NCI-H146 treated with DMSO at 0.1 percent for 48 hours (cell line): ENCODE results near the gene CD34.

Source experiments
- DNase-seq: peaks from one replicate; lab custom pipeline; 2025; ENCODE audit not compliant: unreplicated experiment; lab: John Stamatoyannopoulos, UW

CD34 gene

DNA sequence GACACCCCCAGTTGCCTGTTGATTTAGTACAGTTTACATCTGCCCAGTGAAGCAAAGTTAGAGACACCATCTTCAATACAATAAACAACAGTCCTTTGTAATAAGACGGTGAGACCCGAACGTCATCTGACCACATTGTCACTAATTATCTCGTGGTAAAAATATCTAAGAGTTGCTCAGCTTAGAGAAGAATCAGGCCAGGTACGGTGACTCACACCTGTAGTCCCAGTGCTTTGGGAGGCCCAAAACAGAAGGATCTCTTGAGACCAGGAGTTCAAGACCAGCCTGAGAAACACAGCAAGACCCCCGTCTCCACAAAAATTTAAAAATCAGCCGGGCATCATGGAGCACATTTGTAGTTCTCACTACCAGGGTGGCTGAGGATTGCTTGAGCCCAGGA lies 53.5 kb downstream of the CD34 start:
- DNase-seq, result no peak

DNA sequence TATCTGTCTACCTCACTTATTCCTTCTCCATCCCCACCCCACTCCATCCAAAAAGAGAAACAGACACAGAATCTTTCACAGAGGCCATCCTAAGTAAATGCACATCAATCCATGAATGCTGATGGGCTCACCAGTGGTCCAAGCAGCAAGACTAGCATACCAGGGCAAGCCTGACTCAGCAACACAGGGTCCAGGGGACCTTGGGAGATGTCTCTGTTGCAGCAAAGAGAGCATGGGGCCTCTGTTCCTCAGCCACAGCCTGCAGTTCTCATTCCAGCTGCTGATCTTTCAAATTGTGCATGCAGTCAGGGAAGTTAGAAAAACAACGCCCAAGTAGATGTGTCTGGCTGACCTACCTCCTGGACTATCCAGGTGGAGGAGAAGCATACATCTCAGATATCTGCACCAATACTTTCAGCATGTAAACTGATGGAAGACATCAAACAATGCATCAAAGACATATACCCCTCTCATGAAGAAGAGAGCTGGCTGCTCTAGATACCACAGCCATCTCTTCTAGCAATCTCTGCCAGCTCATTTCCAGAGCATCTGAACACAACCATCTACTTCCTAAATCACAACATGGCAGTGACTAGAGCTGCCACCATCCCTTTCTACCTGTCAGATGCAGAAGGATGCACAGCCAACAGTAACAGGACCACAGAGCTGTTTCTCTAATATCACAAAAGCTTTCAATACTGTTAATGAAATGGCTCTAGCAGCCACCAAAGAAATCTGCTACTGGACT lies 54.5 kb downstream of the CD34 start:
- no peak for DNase-seq

DNA sequence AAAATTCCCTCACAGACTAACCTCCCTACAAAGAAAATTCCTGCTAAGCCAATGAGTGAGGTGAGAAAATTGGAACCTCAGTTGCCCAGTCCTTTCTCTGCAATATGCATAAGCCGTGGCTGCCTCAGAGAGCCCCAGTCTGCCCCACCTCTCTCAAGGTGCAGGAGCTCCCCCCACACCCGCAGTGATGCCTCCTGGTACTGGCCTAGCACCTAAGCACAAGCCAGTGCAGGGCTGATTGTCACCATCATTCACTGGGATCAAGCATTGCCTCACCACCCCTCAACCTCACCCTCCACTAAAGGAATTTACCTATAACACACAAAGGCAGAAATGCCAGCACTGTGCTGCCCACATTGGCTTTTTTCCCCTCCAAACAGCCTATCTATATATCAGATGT lies 56.9 kb downstream of the CD34 start:
- no peak for DNase-seq

DNA sequence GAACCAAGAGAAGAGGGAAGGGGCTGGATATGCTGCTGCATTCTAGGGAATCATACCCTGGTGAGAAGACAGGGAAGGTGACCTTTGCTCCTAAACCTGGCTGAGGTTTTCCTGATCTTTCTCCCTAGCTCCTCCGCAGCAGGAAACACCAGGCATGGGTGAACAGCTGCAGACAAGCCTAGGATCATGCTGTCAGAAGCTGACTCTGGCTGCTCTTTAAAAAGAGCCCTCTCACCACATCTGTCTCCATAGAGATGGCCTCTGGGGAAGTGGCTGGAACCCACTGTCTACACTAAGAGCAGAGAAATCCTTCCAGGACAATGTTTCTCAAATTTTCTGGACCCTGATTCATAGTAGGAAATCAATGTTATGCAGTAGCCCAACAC lies 57.6 kb downstream of the CD34 start:
- DNase-seq, result no peak

DNA sequence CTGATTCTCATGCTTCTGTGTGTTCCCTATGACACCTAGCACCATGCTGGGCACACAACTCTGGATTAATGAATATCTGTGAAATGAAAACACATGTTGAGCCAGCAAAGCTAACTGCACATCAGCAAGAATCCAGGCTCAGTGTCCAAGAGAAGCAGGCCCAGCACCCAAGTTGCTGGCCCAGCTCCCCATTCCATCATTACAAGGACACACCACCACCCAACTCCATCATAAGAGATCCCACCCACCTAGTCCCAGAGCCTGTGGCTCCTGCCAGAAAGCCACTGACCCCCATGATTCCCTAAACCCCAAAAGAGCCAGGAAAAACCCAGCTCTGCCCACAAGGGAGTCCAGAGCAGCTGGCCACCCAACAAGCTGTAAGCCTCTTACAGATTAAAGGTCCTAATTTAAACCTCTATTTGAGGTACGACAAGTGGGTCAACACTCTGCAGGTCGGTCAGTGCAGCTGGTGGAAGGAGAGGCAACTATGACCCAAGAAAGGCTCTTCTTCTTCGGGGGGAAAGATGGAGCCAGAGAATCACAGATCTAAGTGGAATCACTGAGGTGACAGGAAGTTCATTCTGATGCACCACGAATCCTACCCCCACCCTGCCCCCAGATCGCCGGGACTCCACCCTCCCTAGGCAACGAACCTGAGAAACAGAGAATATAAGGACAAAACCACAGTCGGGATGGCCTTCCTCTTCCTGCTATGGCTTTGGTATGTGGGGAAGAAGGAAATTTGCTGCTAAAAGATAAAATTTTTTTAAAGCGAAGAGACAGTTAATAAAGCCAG lies 58.2 kb downstream of the CD34 start:
- no peak for DNase-seq

DNA sequence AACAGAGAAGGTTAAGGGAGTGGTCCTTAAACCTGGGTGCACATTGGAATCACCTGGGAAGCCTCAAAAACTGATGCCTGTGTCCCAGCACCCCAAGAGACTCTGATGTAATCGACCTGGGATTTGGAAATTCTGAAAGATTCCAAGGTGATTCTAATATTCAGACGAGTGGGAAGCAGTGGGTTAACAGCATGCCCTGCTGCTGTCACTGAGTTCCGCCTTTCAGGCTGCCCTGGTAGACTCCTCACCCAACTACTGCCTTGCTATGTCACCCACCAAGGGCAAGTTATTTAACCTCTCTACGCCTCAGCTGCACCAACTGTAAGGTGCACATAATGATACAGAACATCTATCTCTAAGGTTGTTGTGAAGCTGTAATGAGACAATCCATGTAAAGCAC lies 59.2 kb downstream of the CD34 start:
- no peak for DNase-seq

DNA sequence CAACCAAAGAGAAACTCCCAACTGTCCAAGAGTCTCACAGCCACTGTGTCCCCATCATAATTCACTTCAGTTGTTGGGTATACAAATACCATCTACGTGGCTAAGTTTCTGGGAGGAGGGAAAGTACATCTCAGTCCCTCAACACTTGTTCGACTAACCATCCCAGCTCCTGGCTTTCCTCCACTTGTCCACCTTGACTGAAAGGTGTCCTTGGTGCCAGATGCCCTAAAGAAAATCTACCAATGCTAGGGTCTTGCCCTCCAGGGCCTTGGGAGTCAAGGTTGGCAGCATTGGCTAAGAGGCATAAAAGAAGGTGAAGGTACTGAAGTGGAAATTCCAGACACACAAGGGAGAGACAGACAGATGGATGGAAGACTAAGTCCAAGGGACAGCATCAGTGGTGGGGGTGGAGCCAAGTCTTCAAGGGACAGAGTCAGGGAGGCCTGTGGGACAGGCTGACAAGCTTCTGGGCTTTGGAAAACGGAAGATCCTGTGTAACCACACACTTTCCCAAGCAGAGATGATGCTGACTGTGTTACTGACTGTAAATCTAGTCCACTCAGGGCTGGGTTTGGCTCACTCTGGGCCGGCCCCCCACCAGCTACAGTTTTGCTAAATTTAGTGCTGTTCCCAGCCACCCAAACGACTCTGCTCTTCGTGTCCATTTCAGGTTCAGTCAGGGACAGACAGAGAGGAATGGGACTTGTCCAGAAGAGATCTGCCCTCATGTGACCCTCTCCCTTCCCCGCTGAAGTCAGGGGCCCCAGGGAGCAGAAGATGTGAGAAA lies 60.1 kb downstream of the CD34 start:
- no peak for DNase-seq

DNA sequence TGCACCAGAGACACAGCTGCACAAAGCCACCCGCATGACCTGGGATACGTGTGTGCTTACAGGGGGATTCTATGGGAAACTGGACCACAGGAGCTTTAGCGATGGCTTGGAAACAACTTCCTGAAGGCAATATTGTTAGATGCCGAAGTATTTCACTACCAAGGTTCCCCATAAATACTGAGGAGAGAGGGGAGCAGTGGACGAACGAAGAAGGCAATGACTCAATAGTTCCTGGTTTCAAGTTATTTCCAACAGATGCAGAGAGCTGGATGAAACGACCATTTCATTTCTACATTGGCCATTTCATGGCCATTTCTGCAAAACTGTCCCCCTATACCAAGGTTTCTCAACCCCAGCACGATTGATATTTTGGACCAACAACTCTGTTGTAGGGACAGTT lies 61.3 kb downstream of the CD34 start:
- DNase-seq, result no peak

DNA sequence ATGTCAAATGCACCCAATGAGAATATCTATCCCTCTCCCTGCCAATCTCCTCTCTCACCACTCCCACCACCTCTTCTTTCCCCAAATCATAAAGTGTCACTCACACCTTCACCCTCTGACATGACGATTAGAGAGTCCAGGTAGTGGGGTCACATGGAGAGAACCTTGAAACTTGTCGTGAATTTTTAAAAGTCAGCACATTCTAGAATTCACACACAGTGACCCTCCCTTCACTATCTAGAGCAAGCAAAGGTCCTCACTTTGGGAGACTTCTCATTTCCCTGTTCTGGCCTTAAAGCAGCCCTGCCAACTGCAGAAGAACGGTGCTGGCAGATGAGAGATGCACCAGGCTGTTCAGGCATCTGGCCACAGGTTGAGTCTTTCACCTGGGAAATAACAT lies 61.9 kb downstream of the CD34 start:
- DNase-seq, result no peak

DNA sequence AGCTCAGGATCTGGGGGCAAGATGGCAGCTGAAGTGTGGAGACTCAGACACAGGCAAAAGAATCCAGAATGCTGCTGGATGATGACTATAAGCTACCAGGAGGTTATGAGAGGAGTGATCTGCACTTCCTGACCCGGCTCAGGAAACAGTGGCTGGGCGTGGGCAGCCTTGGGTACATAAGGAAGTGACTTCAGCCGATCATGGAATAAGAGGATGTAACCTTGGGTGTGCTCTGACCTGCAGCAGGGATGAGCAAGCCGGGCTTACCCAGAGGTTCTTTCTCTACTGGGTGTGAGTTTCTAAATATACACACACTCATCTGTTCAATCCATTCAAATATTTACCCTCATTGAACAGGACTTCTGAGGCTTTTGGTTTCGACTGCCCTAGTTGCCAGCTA lies 62.7 kb downstream of the CD34 start:
- DNase-seq, result no peak

DNA sequence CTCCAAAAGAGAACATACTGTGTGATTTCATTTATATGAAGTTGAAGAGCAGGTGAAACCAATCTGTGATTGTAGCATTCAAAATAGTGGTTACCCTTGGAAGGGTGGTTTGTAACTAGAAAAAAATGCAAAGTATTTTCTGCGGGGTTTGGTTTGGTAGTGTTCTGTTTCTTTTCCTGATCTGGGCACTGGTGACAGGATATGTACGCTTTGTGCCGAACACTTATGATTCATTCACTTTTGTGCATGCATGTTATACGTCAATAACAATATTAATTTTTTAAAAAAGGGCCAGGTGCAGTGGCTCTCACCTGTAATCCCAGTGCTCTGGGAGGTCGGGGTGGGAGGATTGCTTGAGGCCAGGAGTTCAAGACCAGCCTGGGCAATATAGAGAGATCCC lies 63.8 kb downstream of the CD34 start:
- no peak for DNase-seq

DNA sequence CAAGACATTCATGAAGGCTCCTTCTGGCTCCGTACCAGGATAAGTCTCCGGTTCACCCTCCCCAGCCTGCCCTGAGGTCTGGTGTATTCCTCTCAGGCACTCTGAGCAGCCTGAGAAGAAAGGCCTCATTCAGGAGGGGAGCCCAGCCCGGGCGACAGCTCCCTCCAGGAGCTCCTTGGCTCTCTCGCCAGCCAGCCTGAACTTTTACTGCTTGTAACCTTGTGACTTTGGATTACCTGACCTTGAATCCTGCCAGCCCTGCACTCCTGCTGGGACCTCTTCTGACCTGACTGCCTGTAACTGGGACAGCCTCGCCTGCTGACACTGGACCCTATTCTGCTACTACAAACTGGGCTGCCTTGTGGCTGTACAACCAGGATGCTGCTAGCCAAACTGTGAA lies 65.8 kb downstream of the CD34 start:
- DNase-seq, result no peak

DNA sequence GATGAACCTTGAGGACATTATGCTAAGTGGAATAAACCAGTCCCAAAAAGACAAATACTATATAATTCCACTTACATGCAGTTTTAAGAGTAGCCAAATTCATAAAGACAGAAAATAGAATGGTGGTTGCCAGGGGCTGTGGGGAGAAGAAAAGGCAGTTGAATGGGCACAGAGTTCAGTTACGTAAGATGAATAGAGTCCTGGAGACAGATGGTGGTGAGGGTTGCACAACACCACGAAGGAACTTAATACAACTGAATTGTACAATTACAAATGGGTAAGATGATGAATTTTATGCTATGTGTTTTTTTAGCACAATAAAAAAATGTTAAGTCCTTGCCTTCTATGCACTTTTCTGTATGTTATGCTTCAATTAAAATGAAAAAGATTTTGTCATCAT lies 66.6 kb downstream of the CD34 start:
- DNase-seq, result no peak

DNA sequence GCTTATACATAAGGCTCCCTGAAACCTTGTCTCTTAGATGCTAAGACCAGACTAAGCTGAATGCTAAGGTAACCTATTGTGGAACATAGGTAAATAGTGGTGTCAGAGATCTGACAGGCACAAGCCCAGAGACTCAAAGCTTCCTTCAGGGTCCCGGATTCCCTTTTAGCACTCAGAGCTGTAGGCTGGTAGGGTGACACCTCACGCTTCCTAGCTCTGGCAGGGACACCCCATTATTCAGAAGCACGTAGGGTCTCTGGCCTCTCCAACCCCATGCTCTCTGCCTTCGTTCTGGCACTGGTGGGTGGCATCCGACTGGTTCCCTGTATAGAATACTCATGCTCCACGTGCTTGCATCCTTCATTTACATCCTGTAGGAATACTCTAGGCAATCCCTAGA lies 68.4 kb downstream of the CD34 start:
- DNase-seq, result no peak

DNA sequence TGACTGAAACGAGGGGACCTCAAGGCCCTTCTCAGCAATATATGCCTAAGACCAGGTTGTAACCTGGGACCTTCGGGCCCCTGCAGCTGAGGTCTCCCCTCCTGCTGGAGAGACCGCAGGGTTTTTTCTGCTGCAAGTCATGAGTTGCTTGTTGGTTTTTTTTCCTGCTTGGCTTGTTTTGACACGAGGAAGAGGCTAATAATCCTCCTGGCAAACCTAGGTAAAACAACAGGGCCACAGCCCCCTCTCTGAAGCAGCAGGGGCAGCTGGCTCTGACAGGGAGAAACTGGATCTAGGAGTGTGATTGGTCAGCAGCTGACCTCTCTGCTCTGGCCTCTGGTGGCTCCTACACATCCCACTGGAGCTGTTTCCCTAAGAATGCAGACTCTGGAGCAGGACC lies 69.0 kb downstream of the CD34 start:
- DNase-seq, result no peak

DNA sequence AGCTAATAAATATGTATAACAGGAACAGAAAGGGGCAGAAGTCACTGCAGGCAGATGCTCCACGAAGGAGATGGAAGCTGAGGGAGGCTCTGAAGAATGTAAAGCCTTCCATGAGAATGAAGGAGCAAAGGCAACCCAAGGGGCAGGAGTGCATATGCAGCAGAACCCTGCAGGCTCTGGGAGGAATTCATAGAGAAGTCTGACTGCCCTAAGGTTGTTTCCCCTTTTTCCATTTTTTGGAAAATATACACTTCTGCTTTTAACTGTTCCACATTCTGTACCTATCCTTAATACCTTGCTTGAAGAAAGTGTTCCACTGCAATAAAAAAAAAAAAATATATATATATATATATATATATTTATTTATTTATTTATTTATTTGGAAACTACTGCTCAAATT lies 69.6 kb downstream of the CD34 start:
- DNase-seq, result no peak

DNA sequence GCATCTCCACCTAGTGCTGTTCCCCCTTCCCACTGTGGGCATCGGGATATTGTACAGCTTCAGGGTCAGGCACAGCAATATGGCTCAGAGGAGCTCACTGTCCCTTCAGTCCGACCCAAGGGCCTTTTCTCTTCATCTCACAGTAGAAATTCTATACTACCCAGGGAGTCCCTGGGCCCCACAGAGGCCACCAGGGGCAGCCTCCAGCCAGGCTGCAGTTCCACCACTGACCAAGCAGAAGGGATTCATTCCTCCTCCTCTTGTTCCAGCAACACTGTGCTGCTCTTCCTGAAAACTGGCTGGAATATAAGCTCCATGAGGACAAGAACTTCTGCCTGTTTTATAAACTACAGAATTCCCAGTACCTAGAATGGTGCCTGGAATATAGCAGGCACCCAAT lies 70.5 kb downstream of the CD34 start:
- no peak for DNase-seq

DNA sequence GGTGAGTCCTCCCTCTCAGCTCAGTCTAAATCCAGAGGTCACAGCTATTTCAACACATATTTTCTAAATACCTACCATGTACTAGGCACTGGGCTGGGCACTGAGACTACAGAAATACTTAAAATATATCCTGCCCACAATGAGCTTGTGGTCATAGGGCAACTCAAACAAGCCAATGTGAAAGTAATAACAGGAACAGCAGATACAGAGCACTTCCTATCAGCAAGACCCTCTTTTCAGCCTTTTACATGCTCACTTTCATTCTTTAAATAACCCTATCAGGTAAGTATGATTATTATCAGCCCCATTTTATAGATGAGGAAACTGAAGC lies 71.9 kb downstream of the CD34 start:
- DNase-seq, result no peak

DNA sequence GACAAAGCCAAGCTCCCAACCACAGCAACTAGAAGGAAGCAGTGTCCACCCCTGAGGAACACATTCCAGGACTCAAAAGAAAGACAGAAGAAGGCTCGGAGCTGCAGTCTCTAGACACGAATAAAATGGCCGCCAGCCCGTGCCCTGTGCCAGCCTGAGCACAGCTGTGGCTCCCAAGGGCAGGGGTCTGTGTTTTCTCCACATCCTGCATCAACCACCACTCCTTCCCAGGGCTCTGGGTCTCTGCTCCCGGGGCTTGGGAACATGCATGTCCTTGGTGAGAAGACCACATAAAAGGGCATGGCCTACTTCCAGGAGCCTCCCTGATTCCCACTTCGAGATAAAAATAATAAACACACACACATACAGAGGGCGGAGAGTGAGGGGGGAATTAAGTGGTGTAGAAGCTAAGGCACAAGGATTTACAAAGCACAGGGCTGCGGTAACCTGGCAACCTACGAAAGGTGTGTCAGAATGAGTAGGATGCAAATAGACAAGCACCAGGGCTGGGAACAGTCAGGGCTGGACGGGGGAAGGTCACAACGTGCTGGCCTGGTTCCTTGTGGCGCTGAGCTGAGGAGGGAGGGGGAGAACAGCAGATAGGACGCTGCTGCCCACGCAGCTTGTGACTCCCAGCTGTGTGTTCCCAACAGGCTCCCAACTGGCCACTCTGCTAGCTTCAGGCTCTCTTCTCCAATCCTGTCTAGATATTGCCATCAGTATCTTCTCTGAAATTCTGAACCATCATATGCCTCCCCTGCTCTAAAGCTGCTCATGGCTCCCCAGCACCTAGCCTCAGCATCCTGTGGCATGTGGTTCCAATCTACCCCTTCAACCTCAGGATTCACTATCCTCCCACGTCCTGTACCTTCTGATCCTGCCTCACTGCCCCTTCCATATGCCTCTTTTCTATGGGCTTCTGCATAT lies 72.5 kb downstream of the CD34 start:
- no peak for DNase-seq

DNA sequence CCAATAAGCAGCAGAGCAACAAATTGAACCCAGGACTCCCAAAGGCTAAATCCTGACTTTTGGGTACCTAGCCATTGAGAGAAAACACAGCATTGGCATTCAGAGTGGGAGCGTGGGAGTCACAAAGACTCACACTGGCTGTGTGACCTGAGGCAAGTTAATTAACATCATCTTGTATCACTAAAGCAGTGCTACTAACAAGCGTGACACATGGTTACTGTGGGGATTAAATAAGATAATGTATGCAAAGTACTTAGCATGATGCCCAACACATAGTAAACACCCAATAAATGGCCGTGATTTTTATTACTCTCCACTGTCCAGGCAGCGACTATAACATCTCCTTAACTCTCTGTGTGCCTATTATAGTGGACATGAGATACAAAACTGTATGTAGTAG lies 73.3 kb downstream of the CD34 start:
- no peak for DNase-seq
